Activated naive CD4-positive, alpha-beta T cell treated with anti-CD3 and anti-CD28 coated beads, Interleukin-2, amount 50 U/mL, for 16 hours (primary cell): ENCODE measurements around the gene FOXK2.
A peak's percentile ranks its signal among the peaks of the same experiment; 100 is the strongest.
"Not testable (repeated sequence)": the region's sequence is repeated elsewhere in the genome, so short reads cannot be mapped to it uniquely, and the experiment has no call there.

ENCODE experiments used
- DNase-seq: peaks from one replicate; pipeline ENCODE4 v3.0.0-alpha.2; 2020

FOXK2 gene

DNA sequence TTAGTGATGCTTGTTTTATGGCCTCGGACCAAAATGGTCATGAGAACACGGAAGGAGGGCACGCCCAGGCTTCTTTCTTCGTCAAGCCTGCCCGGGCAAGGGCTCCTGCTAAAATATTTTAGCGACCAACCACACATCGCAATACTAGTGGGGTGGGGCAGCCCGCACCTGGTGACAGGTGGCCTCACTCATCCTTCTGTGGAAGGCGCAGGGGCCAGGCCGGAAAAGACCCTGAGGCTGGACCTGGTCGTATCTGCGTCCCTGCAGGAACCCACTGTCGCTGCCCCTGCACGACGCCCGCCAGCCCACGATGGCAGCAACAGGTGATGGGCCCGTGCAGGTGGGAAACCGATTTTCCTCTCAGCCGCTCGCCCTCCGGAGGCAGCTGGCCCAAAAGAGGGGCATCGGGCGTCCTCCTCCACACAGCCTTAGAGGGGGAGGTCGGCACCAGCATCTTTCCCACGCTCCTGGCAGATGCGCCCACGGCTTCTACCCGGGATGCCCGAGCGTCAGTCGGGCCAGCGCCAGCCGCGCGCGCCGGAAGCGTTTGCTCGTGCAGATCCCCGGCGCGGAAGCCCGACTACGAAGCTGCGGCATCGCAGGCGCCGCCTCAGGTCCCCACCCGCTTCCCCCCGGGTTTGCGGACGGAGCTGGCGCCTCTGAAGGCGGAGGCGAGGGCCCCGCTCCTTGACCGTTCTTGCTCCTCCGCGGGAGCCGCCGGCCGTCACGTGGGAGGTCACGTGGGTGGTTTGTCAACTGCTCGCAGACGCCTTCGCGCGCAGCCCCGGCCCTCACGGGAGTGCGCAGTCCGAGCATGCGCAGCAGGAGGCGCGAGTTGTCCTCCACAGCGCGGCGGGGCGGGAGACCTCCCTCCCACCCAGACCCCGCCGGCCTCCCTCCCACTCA, 22.8 kb upstream of the FOXK2 start:
- peak; percentile 90 for DNase-seq

- DNase-seq, result peak; percentile 55
Observed at GRCh38 chr17:82497483-82498405, 21.8 kb upstream of the FOXK2 start.

GRCh38 chr17:82502207-82502606, 17.3 kb upstream of the FOXK2 start:
- no peak for DNase-seq

GRCh38 chr17:82503094-82503727, 16.3 kb upstream of the FOXK2 start:
- no peak for DNase-seq

GRCh38 chr17:82503728-82504308, 15.7 kb upstream of the FOXK2 start:
- DNase-seq, result no peak

DNA sequence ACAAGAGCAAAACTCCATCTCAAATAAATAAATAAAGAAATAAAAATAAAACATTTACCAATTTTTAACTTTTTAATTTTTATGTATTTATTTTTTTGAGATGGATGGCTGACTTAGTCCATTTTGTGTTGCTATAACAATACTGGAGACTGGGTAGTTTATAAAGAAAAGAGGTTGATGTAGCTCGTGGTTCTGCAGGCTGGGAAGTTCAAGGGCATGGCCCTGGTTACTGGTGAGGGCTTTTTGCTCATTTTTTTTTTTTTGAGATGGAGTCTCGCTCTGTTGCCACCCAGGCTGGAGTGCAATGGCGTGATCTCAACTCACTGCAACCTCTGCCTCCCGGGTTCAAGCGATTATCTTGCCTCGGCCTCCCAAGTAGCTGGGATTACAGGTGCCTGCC, 14.2 kb upstream of the FOXK2 start:
- no peak for DNase-seq

- not testable (repeated sequence) for DNase-seq
Observed at GRCh38 chr17:82506402-82506801, 13.1 kb upstream of the FOXK2 start.

DNA sequence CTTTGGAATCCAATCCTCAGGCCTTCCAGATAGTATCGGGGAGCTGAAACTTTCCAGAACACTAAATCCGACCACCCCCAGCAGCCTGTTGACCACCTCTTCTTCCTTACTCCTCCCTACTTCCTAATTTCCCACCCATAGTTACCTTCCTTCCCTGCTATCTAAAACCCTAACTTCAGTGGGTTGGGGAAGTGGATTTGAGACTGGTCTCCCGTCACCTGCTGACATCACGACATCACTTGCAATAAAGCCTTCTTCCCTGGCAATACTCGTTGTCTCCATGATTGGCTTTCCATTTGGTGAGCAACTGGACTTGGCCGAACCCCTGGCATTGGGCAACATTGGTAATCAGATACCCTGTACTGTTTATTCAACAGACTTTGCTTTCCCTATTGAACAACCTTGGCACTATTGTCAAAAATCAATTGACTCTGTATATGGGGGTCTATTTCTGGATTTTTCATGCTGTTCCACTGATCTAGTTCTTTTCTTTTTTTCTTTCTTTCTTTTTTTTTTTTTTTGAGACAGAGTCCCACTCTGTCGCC, 11.8 kb upstream of the FOXK2 start:
- DNase-seq, result no peak

- not testable (repeated sequence) for DNase-seq
Observed at GRCh38 chr17:82511642-82512041, 7.9 kb upstream of the FOXK2 start.

DNA sequence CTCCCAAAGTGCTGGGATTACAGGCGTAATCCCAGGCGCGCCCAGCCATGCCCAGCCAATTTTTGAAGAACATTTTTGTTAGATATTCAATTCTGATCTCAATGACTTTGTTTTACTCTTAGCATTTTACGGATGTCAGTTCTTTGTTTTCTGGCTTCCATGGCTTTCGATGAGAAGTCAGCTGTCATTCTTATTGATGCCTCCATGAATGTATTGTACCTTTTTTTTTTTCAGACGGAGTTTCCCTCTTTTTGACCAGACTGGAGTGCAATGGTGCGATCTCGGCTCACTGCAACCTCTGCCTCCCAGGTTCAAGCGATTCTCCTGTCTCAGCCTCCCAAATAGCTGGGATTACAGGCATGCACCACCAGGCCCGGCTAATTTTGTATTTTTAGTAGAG, 5.7 kb upstream of the FOXK2 start:
- DNase-seq, result not testable (repeated sequence)

DNA sequence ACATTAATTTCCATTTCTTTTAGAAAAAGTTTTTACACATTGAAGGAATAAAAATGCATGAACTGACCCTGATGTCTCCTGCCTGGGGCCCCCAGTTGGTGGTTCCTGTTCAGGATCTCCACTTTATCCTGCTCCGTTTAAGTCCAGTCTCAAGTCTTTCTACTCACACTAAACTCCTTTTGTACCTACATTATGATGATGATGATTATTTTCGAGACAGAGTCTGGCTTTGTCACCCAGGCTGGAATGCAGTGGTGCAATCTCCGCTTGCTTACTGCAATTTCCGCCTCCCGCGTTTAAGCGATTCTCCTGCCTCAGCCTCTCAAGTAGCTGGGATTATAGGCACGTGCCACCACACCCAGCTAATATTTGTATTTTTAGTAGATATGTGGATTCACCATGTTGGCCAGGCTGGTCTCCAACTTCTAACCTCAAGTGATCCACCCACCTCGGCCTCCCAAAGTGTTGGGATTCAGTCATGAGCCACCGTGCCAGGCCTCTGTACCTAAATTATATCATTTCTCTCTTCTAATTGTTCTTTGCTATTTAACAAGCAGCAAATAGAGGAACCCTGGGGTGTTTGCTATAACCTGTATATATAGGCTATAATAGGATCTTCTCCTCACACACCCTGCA, 2.2 kb upstream of the FOXK2 start:
- DNase-seq, result no peak

GRCh38 chr17:82519971-82520903, 705 bp downstream of the FOXK2 start:
- peak; percentile 52 for DNase-seq

DNA sequence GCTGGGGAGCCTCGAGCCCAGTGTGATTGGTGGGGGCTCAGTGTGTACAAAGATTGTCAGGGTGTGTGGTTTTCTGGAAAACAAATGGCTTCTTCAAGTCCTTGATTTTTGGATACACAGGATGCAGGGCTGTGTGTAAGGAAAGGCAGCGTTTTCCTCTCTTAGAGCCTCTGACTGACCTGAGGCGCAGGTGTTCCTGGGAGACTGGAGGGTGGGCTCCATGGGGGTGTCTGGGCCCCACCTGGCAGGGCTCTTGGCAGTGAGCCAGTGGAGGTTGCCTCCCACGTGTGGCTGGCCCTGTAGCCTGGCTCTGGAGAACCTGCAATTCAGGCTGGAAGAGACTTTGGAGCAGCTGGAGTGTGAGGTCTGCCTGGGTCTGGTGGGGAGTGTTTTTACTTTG, 5.0 kb downstream of the FOXK2 start:
- DNase-seq, result no peak

DNA sequence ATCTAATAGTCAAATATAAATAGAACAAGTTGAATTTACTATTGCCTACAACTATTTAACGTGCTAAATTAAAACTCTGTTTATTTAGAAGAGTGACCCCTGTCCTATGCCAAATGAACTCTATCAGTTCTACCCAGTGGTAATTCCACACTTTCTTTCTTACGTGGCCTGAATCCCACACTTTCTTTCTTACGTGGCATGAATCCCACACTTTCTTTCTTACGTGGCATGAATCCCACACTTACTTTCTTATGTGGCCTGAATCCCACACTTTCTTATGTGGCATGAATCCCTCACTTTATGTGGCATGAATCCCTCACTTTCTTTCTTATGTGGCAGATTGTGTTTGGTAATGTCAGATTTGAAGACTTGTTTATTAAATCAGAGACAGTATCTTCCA, 6.2 kb downstream of the FOXK2 start:
- DNase-seq, result no peak

DNA sequence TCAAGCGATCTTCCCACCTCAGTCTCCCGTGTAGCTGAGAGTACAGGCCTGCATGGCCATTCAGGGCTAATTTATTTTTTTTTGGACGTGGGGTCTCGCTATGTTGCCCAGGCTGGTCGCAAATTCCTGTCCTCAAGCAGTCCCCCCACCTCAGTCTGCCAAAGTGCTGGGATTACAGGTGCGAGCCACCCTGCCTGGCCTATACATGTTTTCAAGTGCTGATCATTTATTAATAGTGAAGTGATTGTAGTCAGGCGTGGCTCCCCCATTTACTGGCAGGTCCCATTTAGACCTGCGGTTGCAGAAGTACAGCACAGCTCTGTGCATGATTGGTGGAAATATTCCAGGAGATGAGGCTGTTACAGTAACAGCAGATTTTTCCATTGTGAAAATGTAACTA, 8.4 kb downstream of the FOXK2 start:
- no peak for DNase-seq

DNA sequence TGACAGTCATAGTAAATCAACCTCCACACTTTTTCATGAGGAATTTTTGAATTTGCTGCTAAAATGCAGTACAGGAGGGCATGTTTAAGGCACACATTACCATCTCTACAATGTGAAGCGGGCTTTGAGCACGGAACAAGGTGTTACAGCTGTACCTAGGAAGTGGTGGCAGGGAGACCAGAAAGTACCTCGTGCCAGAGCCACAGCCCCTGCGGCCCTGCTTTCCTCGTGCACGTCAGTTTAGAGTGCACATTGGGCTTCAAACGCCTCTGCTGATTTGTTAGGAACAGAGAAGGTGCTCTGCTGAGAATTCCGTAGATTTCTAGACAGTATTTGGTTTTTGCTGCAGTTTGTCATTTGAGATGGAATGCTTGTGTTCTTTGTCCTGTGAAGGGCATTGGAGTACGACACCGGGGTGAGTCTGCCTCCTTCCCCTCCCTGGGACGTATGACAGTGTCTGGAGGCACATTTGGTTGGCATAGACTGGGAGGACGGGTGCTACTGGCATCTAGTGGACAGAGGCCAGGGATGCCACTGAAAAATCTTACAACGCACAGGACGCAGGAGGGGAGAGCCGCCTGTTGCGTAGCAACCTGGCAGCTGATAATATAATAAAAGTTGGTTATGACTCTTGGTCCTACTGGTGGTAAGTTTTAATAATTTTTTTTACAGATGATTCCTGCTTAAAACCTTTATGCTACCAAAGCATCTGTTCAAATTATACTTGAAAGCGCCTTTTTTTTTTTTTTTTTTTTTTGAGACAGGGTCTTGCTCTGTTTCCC, 9.1 kb downstream of the FOXK2 start:
- no peak for DNase-seq

- DNase-seq, result no peak
Observed at GRCh38 chr17:82529914-82530300, 10.4 kb downstream of the FOXK2 start.

- no peak for DNase-seq
Observed at GRCh38 chr17:82531431-82531881, 11.9 kb downstream of the FOXK2 start.

GRCh38 chr17:82534401-82534812, 14.9 kb downstream of the FOXK2 start:
- no peak for DNase-seq
